ENCODE results near the gene WNT6.

Gene WNT6

DNA sequence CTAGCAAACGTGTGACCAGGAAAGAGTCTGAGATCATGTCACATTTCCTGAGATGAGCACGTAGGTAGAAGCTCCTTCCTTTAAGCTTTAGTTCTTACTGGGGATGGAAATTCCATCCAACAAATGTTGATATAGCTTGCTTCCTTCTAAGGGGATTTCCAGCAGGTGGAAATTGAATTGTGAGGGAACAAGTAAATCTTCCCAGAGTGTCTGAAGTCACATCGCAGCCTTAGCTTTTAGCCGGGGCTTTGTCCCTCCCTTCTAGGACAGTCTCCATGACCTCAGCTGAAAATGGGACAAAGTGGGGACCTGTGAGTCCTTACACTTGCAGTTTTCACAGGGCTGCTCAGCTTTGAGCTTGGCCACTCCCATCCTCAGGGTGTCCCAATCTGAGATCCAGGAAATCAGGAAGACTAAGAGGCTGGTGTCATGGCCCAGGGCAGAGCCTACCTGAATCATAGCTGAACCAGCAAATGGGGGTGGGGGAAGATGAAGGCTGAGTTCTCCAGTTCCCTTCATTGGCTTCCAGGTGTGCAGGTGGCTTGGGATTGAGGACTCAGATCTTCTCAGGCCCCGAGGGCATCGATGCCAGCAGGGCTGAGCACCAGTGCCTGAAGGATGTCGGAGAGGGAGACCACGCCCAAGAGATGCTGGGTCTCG lies 36.3 kb upstream of the WNT6 start:
- Mint-ChIP-seq H3K27ac (no peak overlapping the region), H3K4me1 (no peaks in the 10 kb centered on the region), H3K9me3 (no peaks in the 10 kb centered on the region), H3K36me3 (ENCODE audit: low read depth) (no peaks in the 10 kb centered on the region), H3K27me3 (peaks cover 7% of the 10 kb centered on the region), H3K4me3 (no peak overlapping the region)
- DNase-seq, result no peak
- no peak for ATAC-seq

DNA sequence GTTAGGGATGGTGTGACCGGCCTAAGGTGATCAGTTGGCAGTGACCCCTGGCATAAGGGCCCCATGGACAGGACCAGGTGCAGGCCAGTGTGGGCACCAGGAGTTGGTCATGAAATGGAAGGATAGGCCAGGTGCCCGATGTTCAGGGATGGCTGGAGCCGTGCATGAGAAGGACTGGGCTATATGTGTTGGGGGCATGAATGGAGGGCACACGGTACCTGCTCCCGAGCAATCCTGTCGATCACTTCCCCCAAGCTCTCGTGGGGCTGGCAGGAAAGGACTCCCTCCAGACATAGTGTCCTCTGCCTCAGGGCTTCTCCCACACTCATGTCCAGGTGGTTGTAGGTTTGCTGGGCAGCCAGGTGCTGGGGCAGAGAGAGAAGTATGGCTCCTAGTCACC lies 35.6 kb upstream of the WNT6 start:
- Mint-ChIP-seq H3K9me3 (no peaks in the 10 kb centered on the region), H3K4me1 (no peaks in the 10 kb centered on the region), H3K36me3 (ENCODE audit: low read depth) (no peaks in the 10 kb centered on the region), H3K27ac (no peak overlapping the region), H3K4me3 (no peak overlapping the region), H3K27me3 (peaks cover 7% of the 10 kb centered on the region)
- DNase-seq (no peak), ATAC-seq (no peak)

DNA sequence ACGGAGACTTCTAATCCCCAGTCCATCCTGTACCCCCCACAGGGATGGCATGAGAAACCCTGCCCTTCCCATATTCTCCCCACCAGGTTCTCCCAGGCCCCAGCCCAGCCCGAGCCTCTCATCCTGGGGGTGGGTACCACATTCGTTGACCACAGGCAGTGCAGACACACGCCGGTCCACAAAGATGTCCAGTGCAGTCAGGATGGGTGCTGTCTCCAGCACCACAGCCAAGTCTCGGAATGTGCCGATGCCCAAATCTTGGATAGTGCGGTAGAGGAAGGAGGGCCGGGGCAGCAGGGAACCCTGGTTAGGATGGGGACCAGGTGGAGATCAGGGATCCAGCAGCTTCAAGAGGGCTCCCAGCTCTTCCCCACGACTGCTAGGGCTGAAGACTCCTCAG lies 32.8 kb upstream of the WNT6 start:
- Mint-ChIP-seq H3K9me3 (no peaks in the 10 kb centered on the region), H3K4me3 (no peak overlapping the region), H3K27ac (no peak overlapping the region), H3K4me1 (no peaks in the 10 kb centered on the region), H3K27me3 (peaks cover 17% of the 10 kb centered on the region), H3K36me3 (ENCODE audit: low read depth) (no peaks in the 10 kb centered on the region)
- no peak for ATAC-seq
- no peak for DNase-seq

DNA sequence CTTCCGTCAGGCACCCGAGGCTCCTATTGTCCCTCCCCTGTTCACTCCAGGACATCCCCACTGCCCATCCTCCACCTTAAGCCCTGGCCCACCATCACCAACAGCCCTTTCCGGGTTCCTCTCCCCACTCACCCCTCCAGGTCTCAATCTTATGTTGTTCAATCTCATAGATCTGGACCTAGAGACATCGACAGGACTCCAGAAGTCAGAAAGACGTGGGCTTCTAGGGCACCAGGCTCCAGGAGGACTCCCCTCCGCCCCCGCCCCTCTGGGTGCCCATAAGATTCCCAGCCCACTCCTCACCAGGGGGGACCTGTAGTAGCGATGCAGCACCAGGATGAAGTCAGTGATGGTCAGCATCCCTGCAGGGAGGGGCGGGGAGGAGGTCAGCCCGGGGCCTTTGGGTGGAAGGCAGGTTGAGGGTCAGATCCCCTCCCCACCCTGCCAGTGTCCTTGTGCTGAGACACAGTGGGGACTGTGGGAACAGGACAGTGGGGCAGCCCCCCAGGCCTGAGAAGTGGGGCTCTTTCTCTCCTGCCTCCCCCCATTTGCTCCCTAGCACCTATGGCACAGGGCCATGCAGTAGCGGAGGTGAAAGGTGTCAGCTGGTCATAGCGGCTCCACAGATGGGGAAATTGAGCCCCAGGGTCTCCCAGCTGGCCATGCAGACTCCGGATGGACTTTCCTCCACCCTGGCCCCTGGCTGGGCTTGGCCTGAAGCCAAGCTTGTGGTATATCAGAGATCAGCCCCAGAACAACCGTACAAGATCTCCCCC lies 31.7 kb upstream of the WNT6 start:
- H3K4me3 Mint-ChIP-seq, result no peak overlapping the region
- no peak for ATAC-seq
- H3K27me3 Mint-ChIP-seq, result peaks cover 25% of the 10 kb centered on the region
- H3K36me3 Mint-ChIP-seq (ENCODE audit: low read depth), result no peaks in the 10 kb centered on the region
- no peak overlapping the region for H3K27ac Mint-ChIP-seq
- H3K9me3 Mint-ChIP-seq, result no peaks in the 10 kb centered on the region
- no peaks in the 10 kb centered on the region for H3K4me1 Mint-ChIP-seq
- DNase-seq, result no peak

DNA sequence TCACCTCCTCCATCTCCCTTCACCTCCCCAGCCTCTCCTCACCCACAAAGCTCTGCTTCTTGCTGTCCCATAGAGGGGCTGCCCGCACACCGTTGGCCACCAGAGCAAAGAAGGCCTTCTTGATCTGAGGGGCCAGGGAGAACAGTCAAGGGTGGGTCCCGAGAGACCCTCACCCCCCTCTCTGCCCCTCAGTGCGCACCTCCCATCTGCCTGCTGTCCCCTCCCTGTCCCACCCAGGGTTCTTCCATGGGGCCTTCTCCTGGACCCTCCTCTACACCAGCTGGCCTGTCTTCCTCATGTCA lies 31.2 kb upstream of the WNT6 start:
- Mint-ChIP-seq H3K27me3 (peaks cover 27% of the 10 kb centered on the region), H3K27ac (no peak overlapping the region), H3K4me3 (no peak overlapping the region), H3K9me3 (no peaks in the 10 kb centered on the region), H3K4me1 (no peaks in the 10 kb centered on the region), H3K36me3 (ENCODE audit: low read depth) (no peaks in the 10 kb centered on the region)
- DNase-seq, result no peak
- ATAC-seq, result no peak

DNA sequence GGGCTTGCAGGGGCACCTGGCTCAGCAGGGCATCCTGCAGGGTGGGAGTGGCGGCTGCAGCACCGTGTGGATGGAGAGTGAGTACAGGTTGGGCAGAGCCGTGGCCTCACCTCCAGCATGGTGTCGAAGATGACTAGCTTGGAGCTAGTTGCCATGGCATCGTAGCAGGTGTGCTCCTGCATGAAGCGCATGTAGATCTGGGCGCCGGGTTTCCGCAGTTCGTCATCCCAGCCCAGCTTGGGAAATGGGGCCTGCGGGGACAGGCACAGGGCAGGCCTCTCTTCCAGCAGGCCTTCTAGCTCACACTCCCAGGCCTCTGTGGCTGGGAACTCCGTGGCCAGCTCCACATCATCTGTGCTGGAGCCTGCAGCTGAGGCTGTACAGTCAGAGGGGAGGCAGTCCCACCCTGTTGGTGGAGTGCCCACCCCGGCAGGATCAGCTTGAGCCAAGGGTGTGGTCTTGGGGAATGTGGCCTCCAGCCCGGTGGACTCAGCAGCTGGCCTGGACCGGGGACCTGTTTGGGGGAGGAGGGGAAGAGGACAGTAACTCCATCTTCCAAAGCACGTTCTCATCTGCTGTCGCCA lies 29.6 kb upstream of the WNT6 start:
- H3K27me3 Mint-ChIP-seq, result peaks cover 31% of the 10 kb centered on the region
- no peak overlapping the region for H3K27ac Mint-ChIP-seq
- ATAC-seq, result no peak
- H3K9me3 Mint-ChIP-seq, result no peaks in the 10 kb centered on the region
- H3K4me3 Mint-ChIP-seq, result no peak overlapping the region
- H3K4me1 Mint-ChIP-seq, result no peaks in the 10 kb centered on the region
- no peaks in the 10 kb centered on the region for H3K36me3 Mint-ChIP-seq (ENCODE audit: low read depth)
- DNase-seq, result no peak

DNA sequence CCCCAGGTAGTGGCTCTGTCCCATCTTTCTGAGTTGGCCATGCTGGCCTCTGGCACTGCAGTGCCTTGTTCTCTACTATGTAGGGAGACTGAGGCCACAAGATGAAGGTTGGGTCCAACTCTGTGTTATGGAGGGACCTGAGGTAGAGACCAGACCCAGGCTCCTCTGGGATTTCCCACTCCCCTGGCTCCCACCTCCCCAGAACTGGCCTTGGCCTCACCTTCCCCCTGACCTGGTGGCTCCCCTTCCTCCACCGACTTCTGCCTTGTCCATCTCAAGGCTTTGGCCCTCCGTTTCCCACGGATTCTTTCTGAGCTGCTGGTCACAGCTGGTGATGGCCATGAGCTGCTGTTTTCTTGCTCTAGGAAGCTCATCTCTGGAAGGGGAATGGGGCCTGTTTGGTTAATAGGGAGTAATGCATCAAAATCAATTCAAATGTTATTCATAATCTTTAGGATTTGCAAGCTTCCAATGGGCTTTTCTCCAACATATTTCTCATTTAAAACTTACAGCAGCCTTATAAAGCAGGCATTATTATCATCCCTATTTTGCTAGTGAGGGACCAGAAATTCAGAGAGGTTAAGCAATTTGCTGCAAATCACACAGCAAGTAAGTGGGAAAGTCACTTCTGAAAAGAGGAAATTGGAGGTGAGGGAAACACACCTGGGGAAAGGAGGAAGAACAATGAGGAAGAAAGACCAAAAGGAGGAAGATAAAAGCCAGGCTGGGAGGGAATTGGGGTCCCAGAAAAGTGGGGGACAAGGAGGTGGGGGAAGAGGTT lies 28.9 kb upstream of the WNT6 start:
- no peaks in the 10 kb centered on the region for H3K36me3 Mint-ChIP-seq (ENCODE audit: low read depth)
- no peak for DNase-seq
- peaks cover 32% of the 10 kb centered on the region for H3K27me3 Mint-ChIP-seq
- H3K4me1 Mint-ChIP-seq, result no peaks in the 10 kb centered on the region
- no peak overlapping the region for H3K27ac Mint-ChIP-seq
- H3K4me3 Mint-ChIP-seq, result no peak overlapping the region
- H3K9me3 Mint-ChIP-seq, result no peaks in the 10 kb centered on the region
- no peak for ATAC-seq

DNA sequence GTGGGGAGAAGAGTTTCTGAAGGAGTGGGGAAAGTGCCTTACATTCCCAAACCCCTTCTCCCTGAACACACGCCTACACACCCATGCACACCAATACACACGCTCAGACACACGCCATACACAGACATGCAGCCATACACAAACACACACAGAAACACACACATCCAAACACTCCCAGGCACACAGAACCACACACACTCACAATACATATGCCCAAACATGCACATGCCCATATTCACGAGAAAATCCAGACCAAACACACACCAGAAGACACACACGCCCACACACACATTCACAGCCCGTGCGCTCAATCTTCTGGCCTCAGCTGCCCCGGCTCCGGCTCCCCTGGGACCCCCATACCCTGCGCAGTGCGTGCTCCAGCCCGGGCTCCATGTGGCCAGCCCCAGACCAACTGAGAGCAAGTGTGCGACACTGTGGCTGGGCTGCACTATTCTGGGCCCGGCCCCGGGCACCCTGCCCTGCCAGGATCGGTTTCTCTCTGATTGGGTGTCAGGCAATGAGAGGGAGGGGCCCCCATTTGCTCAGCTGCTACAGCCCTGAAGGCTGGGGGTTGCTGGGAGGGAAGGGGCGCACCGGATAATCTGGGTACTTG lies 28.1 kb upstream of the WNT6 start, which contains the start of gene PRKAG3:
Gene PRKAG3, minus strand, starts transcription at position 426 of the 613 bp plus-strand sequence.
- Mint-ChIP-seq H3K27me3 (peaks cover 34% of the 10 kb centered on the region), H3K9me3 (no peaks in the 10 kb centered on the region), H3K27ac (no peak within 1 kb of the TSS), H3K4me3 (no peak within 1 kb of the TSS), H3K4me1 (no peaks in the 10 kb centered on the region), H3K36me3 (ENCODE audit: low read depth) (no peaks in the 10 kb centered on the region)
- DNase-seq (no peak), ATAC-seq (no peak)

DNA sequence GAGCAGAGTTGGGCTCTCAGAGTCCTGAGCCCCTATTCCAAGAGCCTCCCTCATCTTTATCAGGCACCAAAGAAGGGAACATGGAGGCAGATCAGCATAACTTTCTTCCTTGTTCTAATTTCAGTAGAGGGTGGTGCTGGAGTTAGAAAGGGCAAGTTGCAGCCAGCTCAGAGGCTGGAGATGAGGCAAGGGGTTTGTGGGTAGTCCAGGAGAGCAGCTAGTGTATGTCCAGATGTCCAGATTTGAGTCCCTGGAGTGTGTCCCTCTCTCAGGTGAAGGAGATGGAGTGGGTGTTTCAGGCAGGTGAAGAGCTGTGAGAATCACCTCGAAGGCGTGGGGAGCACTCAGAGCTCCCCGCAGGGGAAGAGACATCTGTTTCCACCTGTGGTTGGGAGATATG lies 27.5 kb upstream of the WNT6 start:
- H3K27me3 Mint-ChIP-seq, result peaks cover 37% of the 10 kb centered on the region
- no peak for ATAC-seq
- no peaks in the 10 kb centered on the region for H3K4me1 Mint-ChIP-seq
- no peaks in the 10 kb centered on the region for H3K36me3 Mint-ChIP-seq (ENCODE audit: low read depth)
- H3K27ac Mint-ChIP-seq, result no peak overlapping the region
- H3K9me3 Mint-ChIP-seq, result no peaks in the 10 kb centered on the region
- H3K4me3 Mint-ChIP-seq, result no peak overlapping the region
- no peak for DNase-seq

DNA sequence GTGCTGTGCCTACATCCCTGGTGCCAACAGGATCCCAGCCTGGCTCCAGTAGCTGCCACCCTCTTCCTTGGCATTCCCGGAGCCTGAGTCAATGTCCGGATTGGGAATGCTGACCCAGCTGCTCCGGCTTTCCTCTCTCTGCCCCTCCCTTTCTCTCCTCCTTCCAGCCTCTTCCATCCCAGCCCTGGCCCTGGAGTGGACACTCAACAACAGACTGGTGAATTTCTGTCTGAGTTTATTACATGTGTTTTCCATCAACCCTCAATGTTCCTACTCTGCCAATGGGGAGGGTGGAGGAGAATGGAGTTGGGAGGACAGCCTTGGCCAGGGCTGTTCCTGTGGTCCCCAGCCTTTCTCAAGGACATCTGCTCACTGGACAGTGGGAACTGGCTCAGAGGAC lies 27.1 kb upstream of the WNT6 start:
- Mint-ChIP-seq H3K27me3 (peaks cover 37% of the 10 kb centered on the region), H3K4me1 (no peaks in the 10 kb centered on the region), H3K36me3 (ENCODE audit: low read depth) (no peaks in the 10 kb centered on the region), H3K9me3 (peaks cover 2% of the 10 kb centered on the region), H3K4me3 (no peak overlapping the region), H3K27ac (no peak overlapping the region)
- ATAC-seq (no peak), DNase-seq (no peak)

DNA sequence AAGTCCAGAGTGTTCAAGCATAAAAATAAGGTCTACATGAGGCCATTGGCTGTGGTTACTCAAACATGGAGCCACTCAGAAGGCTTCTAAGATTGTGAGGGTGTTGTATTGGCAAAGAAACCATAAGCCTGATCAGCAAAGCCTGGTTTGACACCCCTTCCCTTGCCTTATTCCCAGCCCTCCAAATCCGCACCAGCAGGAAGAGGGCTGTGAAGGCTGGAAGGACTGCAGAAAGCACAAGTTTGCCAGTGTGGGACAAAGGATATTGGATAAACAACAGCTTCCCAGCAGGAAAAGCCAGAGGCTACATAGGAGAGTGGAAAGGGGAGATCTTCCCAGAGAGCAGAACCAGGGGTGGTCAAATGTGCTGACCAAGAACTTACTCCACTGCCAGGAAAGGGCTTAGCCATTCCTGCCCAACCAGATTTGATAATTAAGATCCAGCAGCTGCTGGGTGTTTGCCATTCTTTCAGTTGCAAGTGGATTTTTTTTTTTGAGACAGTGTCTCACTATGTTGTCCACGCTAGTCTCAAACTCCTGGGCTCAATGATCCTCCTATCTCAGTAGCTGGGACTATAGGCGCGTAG lies 26.5 kb upstream of the WNT6 start:
- no peak overlapping the region for H3K4me3 Mint-ChIP-seq
- no peaks in the 10 kb centered on the region for H3K4me1 Mint-ChIP-seq
- DNase-seq (no peak), ATAC-seq (no peak)
- H3K9me3 Mint-ChIP-seq, result peaks cover 8% of the 10 kb centered on the region
- H3K27ac Mint-ChIP-seq, result no peak overlapping the region
- peaks cover 38% of the 10 kb centered on the region for H3K27me3 Mint-ChIP-seq
- H3K36me3 Mint-ChIP-seq (ENCODE audit: low read depth), result no peaks in the 10 kb centered on the region

DNA sequence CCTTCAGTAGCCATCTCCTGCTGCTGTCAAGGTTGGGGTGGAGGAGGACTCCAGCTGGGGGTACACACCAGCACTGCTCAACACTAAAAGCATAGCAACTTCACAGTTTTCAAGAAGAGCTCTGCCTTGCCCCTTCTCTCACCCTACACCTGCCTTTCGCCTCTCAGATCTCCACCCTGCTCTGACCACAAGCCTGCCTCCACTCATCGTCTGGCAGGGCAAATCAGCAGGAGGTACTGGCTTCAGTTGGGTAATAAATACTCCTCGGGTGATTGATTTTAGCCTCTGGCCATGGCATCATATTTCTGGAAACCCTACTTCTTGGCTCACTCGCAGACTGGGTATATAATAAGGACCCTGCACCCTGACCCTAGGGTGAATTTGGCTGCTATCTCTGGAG lies 24.9 kb upstream of the WNT6 start:
- Mint-ChIP-seq H3K27me3 (peaks cover 46% of the 10 kb centered on the region), H3K9me3 (peaks cover 9% of the 10 kb centered on the region), H3K4me1 (no peaks in the 10 kb centered on the region), H3K27ac (no peak overlapping the region), H3K36me3 (ENCODE audit: low read depth) (no peaks in the 10 kb centered on the region), H3K4me3 (no peak overlapping the region)
- DNase-seq (no peak), ATAC-seq (no peak)

DNA sequence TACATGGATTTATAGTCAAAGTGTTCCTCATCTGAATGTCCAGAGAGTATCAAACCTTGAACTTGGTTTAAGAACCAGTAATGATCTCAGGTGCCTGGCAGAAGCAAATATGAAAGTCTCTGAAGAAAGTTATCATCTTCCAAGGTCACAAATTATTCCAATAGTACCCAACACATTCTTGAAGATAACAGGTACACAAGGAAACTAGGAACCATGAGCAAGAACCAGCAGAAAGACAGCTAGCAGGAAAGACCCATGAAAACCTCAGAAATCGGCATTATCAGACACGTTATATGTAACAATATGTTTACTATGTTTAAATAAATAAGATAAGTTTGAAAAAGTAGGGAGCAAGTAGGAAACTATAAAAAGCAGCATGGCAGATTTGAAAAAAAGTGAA lies 22.1 kb upstream of the WNT6 start:
- H3K27me3 Mint-ChIP-seq, result peaks cover 39% of the 10 kb centered on the region
- H3K9me3 Mint-ChIP-seq, result peaks cover 9% of the 10 kb centered on the region

DNA sequence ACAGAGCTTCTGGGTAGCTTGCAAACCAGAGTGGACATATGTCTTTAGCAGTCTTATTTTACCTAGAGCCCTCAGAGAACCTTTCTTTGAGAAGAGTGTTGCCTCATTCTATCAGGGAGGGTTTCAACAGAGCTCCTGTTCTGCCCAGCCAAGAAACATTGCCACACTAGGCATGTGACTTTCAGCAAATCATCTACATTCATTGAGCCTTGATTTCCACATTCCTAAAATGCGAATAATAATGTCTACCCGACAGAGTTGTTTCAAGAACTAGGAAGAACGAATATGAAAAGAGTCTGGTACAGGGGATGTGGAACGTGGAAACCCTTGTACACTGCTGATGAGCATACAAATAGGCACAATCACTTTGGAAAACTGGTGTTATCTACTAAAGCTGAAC lies 20.2 kb upstream of the WNT6 start:
- Mint-ChIP-seq H3K27ac (no peak overlapping the region), H3K36me3 (ENCODE audit: low read depth) (no peaks in the 10 kb centered on the region), H3K9me3 (peaks cover 9% of the 10 kb centered on the region), H3K4me3 (no peak overlapping the region), H3K4me1 (no peaks in the 10 kb centered on the region), H3K27me3 (peaks cover 35% of the 10 kb centered on the region)
- ATAC-seq, result no peak
- DNase-seq, result no peak

More for the DNA sequence above, 22.1 kb upstream of the WNT6 start:
- H3K4me3 Mint-ChIP-seq, result no peak overlapping the region
- DNase-seq, result no peak
- ATAC-seq, result no peak
- no peaks in the 10 kb centered on the region for H3K36me3 Mint-ChIP-seq (ENCODE audit: low read depth)
- H3K4me1 Mint-ChIP-seq, result no peaks in the 10 kb centered on the region
- H3K27ac Mint-ChIP-seq, result no peak overlapping the region
